Activated T-helper 1 cell treated with anti-CD3 and anti-CD28 coated beads, Interleukin-12 subunit alpha, Interleukin-12 subunit beta, Interleukin-2, Interleukin-4 antibody, amounts not matched to agents 30 ng/mL and 10 ng/mL and 1 ng/mL, durations not matched to agents 14 hours and 24 hours and 36 hours (primary cell): ENCODE data around the gene CDC20B. TPM values are rescaled to one million over a fixed set of nuclear protein-coding genes. Genes with fewer than 3 reads are reported as not detected.
A peak's percentile ranks its signal among the peaks of the same experiment; 100 is the strongest.

Experiments used
- DNase-seq: peaks from one replicate; pipeline ENCODE4 v3.0.0; 2021; ENCODE audit warnings: low spot score
- H3K27ac Mint-ChIP-seq: one replicate; pipeline ENCODE4 v1.8.0; 2021; ENCODE audit warnings: mild to moderate bottlenecking, mixed read lengths
- H3K27me3 Mint-ChIP-seq: one replicate; pipeline ENCODE4 v1.8.0; 2022; ENCODE audit warnings: mild to moderate bottlenecking, moderate library complexity, mixed read lengths; ENCODE audit not compliant: insufficient read depth
- H3K36me3 Mint-ChIP-seq: one replicate; pipeline ENCODE4 v1.8.0; 2021; ENCODE audit warnings: low read depth, mixed read lengths
- H3K4me1 Mint-ChIP-seq: one replicate; pipeline ENCODE4 v1.8.0; 2021; ENCODE audit warnings: low read depth, mixed read lengths
- H3K4me3 Mint-ChIP-seq: one replicate; pipeline ENCODE4 v1.8.0; 2021; ENCODE audit warnings: mild to moderate bottlenecking, moderate library complexity, mixed read lengths
- H3K9me3 Mint-ChIP-seq: one replicate; pipeline ENCODE4 v1.8.0; 2021; ENCODE audit warnings: mixed read lengths
- intact Hi-C: fragments of 100-400 bp; cut with micrococcal nuclease; formaldehyde crosslinking; loops from one replicate; pipeline ENCODE4 v1.15.1; 2024
- total RNA-seq: library from RNA; stranded (reverse); gene quantifications from 2 replicates; pipeline ENCODE4 v1.2.3, GENCODE V29; 2022

CDC20B gene, protein sequence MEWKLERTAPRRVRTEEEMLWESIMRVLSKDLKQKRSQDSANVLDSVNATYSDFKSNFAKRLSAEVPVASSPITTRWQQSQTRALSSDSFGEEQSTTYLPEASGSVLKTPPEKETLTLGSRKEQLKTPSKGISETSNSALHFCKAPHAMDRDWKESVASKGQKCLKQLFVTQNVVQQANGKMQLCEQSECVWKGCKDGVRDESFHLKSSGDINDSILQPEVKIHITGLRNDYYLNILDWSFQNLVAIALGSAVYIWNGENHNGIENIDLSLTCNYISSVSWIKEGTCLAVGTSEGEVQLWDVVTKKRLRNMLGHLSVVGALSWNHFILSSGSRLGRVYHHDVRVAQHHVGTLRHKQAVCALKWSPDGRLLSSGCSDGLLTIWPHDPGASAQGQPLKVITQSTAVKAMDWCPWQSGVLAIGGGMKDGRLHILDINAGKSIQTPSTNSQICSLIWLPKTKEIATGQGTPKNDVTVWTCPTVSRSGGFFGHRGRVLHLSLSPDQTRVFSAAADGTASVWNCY
- total RNA-seq = not detected in 2 replicates

DNA sequence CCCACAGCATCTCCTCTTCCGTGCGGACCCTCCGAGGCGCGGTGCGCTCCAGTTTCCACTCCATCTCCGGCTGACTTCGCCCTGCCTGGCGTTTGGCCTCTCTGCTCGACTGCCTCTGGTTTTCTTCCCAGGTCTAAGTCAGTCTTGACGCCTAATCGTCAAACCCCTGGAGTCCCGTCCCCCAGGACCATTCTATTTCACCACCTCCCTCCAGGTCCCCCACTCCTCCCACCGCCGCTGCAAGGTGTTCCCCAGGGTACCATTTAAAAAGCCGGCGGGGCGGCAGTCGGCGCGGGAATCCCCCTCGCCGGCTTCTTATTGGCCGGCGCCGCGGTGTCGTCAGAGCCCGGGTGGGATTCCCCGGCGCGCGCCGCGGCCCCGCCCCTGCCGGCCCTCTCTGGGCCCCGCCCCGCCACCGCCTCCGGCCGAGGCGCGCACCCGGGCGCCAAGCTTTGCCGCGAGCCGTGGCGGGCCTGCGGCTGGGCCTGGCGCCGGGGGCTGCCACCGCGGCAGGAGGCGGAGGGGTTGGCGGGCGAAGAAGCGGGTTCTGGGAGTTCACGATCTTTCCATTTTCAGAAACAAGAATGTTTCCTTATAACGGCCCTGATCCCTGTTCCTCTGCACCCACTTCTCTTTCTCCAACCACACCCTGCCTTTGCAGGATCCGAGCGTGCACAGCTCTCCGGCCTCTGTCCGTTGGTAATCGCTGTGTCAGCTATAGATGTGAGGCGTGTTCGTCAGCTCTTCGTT lies at the start of gene CDC20B:
Gene CDC20B (minus strand): TSS at position 241 of the 750 bp plus-strand sequence. CDS start 177 bp downstream, at position 64.
- Mint-ChIP-seq H3K9me3 (no peaks in the 10 kb centered on the region), H3K4me1 (peaks cover 51% of the 10 kb centered on the region), H3K4me3 (peak within 1 kb of the TSS; percentile 86), H3K27ac (peak within 1 kb of the TSS; percentile 42), H3K27me3 (peaks cover 77% of the 10 kb centered on the region), H3K36me3 (peaks cover 2% of the 10 kb centered on the region)
- intact Hi-C loops = loop anchor here (1.0 to 10.0 kb wide), 12 partner anchors 54 to 2000 kb away; partner anchors contain the start of genes ARL15, CCNO, MCIDAS and PLPP1
- DNase-seq = peak; percentile 78

DNA sequence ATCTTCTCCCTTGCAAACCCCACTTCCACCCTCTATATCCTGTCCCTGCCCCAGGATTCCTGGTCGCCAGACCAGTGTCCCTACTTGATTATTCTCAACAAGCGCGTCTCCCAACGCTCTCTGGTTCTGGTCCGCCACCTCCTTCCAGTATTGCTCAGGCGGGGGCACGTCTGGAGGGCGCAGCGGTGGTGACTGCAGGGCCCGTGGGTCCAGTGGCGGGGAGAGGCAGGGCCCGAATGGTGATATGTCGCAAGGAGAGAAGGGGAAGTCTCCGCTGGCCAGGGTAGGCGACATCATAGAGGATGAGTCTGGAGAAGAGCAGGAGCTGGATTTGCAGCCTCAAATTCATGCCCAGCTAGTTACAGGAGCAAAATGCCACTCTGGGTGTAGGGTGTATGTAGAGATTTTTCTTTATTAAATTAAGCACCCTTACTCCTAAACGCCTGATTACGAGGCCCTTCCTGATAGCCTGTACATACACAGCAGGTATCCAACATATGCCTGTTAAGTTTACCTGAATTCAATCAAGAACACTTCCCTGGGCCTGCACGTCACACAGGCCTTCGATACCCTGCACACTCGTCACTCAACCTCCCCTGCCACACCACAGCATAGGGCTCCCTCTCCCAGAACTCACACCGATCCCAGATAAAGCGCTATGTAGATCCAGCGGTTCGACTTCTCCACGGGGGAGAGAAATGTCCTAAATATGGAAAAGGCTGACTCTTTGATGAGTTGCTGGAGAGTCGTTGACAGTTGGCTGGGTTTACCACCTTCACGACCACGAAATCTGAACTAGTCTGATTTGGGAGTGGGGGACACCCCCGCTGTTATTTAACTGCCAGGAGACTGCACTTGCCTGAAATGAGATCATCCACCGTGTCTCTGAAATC lies 49.4 kb upstream of the CDC20B start:
- Mint-ChIP-seq H3K27me3 (peaks cover 83% of the 10 kb centered on the region), H3K4me3 (peak overlapping the region; percentile 41), H3K27ac (peak overlapping the region; percentile 73), H3K4me1 (peaks cover 45% of the 10 kb centered on the region), H3K36me3 (no peaks in the 10 kb centered on the region), H3K9me3 (peaks cover 4% of the 10 kb centered on the region)
- DNase-seq = no peak
- intact Hi-C loops = loop anchor here (5.0 to 10.0 kb wide), 3 partner anchors 335 to 1738 kb away; partner anchors contain the start of genes ARL15 and FST

DNA sequence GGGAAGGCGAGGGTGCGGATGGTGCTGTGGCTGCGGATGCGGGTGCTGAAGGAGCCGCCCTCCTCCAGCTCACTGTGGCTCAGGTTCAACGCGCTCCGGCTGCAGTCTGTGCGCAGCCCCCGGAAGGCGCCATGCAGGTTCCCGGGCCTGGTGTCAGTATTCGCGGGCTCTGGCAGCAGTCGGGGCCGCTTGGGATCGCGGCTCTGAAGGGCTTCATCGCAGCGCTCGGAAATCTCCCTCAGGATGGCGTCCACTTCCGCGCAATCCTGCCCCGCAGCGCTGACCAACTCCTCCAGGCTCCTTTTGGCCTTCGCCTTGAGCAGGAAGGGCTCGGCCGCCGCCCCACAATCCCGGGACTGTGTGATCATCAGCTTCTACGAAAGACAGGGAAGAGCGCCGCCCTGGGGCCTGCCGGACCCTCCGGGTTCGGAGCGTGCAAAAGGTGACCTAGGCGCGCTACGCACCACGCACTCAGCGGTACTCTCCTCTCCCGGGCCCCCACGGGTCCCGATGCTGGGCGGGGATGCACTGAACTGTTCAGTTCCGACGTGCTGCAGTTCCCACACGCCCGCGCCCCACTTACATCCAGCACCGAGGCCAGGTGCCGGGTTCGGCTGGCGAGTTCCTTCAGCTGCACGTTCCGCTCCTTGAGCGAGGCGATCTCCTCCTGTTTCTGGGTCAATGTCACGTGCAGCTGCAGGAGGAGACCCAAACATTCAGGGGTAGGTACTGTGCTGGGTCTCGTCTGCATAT lies 47.6 kb upstream of the CDC20B start:
- H3K4me1 Mint-ChIP-seq = peaks cover 39% of the 10 kb centered on the region
- peak overlapping the region; percentile 23 for H3K27ac Mint-ChIP-seq
- no peaks in the 10 kb centered on the region for H3K36me3 Mint-ChIP-seq
- H3K27me3 Mint-ChIP-seq = peaks cover 80% of the 10 kb centered on the region
- peaks cover 4% of the 10 kb centered on the region for H3K9me3 Mint-ChIP-seq
- peak overlapping the region; percentile 62 for H3K4me3 Mint-ChIP-seq
- no peak for DNase-seq
- intact Hi-C loops = loop anchor here (5.0 to 10.0 kb wide), 3 partner anchors 333 to 1736 kb away; partner anchors contain the start of genes ARL15 and FST

DNA sequence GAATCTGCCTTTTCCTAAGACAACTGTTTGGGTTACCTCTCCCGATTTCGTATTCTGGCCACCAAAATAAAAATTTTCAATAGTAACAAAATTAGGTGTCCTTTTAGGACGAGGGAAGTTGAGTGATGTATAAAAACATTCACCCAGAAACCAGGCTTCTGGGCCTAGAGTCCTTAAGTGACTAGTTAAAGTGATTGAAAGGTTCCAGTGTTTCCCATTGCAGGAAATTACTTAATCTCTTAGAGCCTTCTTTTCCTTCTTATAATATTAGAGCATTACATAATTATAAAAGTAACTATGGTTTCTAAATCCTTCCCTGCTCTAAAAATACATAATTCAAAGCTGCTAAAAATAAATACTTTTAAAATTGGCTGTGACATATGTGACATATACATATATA lies 46.8 kb upstream of the CDC20B start:
- no peak for DNase-seq
- H3K9me3 Mint-ChIP-seq = peaks cover 4% of the 10 kb centered on the region
- no peak overlapping the region for H3K27ac Mint-ChIP-seq
- peaks cover 76% of the 10 kb centered on the region for H3K27me3 Mint-ChIP-seq
- intact Hi-C loops = loop anchor here (2.0 to 10.0 kb wide), 4 partner anchors 13 to 1735 kb away; partner anchors contain the start of genes ARL15, CCNO and FST
- H3K4me1 Mint-ChIP-seq = peaks cover 39% of the 10 kb centered on the region
- peak overlapping the region; percentile 7 for H3K4me3 Mint-ChIP-seq
- no peaks in the 10 kb centered on the region for H3K36me3 Mint-ChIP-seq

DNA sequence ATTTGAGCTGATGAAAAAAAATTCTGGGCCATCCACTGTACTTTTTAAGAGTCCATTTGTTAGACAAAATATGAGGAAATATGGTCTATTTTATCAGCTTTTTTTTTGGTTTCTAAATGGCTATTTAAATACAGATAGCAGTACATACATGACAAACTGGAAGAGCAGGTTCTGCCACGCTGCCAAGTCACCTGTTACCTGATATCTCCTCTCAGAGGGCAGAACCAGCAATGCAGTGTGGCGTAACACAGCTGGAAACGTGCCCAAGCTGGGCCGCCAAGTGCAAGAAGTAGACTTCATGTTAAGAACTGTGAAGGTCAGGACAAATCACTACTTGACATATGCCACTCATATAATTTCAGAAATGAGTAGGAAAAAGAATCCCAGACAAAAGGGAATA lies 46.0 kb upstream of the CDC20B start:
- Mint-ChIP-seq H3K9me3 (peaks cover 4% of the 10 kb centered on the region), H3K4me1 (peaks cover 35% of the 10 kb centered on the region)
- intact Hi-C loops = loop anchor here (2.0 kb wide), 1 partner anchor 14 kb away; the partner anchor contains the start of gene CCNO

DNA sequence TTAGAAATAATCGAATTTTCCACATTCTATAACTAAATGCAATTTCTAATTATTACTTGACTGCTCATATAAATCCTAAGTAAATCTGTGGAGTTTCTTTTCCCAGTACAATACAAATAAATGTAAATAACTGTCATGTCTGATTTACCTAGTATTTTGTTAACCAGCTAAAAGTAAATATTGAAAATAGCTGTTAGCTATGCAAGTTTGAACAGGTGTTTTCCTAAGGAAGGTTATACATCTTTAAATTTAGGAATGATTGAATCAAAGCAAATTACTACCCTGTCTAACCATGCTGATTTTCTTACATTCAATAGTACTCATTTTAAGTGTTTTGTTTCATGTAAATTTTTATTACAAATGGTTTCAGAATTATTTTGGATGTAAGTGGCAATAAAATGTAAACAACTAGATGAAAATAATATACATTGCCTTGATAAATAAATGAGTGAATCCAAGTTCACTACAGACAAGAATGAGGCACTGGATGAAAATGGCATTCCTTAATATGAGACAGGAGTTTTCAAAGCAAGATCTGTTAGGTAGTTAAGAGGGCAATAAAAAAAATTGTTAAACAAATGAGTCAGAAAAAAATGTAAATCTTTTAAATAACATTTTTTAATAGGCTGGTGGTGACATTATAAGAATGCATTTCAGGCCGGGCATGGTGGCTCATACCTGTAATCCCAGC lies 38.4 kb upstream of the CDC20B start:
- H3K9me3 Mint-ChIP-seq = no peaks in the 10 kb centered on the region
- peaks cover 7% of the 10 kb centered on the region for H3K4me1 Mint-ChIP-seq
- H3K27me3 Mint-ChIP-seq = peaks cover 34% of the 10 kb centered on the region
- H3K4me3 Mint-ChIP-seq = no peak overlapping the region
- intact Hi-C loops = no loop called here
- H3K27ac Mint-ChIP-seq = no peak overlapping the region
- no peaks in the 10 kb centered on the region for H3K36me3 Mint-ChIP-seq
- DNase-seq = no peak

More for the DNA sequence above, 46.0 kb upstream of the CDC20B start:
- no peak overlapping the region for H3K4me3 Mint-ChIP-seq
- peaks cover 68% of the 10 kb centered on the region for H3K27me3 Mint-ChIP-seq
- no peak for DNase-seq
- H3K27ac Mint-ChIP-seq = no peak overlapping the region
- H3K36me3 Mint-ChIP-seq = no peaks in the 10 kb centered on the region

DNA sequence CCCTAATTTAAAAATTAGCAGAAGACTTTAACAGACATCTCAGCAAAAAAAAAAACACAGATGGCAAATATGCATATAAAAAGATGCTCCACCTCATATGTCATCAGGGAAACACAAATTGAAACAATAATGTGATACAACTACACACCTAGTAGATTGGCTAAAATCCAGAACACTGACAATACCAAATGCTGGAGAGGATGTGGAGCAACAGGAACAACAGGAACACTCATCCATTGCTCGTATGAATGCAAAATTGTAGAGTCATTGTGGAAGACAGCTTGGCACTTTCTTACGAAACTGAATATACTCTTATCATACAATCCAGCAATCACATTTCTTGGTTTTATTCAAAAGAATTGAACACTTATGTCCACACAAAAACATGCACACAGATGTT lies 32.0 kb upstream of the CDC20B start:
- DNase-seq = no peak
- no peak overlapping the region for H3K4me3 Mint-ChIP-seq
- peaks cover 42% of the 10 kb centered on the region for H3K27me3 Mint-ChIP-seq
- H3K4me1 Mint-ChIP-seq = peaks cover 7% of the 10 kb centered on the region
- H3K36me3 Mint-ChIP-seq = no peaks in the 10 kb centered on the region
- peaks cover 3% of the 10 kb centered on the region for H3K9me3 Mint-ChIP-seq
- intact Hi-C loops = no loop called here
- H3K27ac Mint-ChIP-seq = no peak overlapping the region

DNA sequence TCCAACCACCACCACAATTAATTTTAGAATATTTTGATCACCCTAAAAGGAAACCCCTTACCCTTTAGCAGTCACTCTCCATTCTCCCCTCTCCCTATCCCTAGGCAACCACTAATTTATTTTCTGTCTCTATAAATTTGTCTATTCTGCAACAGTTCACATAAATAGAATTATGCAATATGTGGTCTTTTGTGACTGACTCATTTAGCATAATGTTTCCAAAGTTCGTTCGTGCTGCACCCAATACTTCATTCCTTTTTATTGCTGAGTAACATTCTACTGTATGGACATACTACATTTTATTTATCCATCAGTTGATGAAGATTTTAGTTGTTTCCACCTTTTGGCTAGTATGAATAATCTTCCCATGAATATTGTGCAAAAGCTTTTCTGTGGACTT lies 18.2 kb upstream of the CDC20B start:
- H3K36me3 Mint-ChIP-seq = no peaks in the 10 kb centered on the region
- H3K4me1 Mint-ChIP-seq = no peaks in the 10 kb centered on the region
- no peak for DNase-seq
- H3K9me3 Mint-ChIP-seq = no peaks in the 10 kb centered on the region
- no peak overlapping the region for H3K4me3 Mint-ChIP-seq
- H3K27me3 Mint-ChIP-seq = peaks cover 70% of the 10 kb centered on the region
- intact Hi-C loops = no loop called here
- no peak overlapping the region for H3K27ac Mint-ChIP-seq

DNA sequence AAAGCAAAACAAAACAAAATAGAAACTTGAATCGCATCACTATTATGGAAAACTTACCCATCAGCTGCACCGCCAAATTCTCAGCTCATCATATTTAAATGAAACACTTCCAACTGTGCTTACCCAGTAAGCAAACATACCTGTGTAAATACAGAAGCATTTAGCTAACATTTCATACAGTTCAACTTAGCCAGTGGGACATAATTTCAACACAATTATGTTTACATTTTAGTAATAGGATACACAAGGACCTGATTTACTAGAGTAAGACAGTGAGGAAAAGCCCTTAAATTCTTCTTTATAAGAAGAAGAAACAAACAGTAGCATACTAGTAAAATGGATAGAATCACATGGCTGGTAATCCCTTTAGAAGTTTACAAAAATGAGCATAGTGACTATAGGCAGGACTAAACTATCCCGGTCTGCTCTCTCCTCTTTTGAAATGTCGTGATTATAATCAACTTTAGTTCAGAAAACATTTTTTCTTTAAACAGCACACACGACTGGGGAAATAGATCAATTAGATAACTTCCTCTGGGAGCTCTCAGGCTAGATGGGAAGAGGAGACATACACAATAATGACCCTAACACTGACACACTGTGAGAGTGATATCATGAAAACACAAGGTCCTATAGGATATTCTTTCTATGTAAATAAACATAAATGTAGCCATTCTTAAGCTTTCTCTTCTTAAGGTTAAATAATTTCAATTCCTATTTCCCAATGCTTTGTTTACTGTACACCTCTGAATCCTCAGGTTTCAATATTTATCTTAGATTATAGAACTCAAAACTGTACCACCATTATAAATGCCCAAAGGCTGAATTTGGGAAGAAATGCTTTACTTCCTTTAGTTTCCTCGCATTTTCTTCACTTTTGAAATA lies 15.9 kb upstream of the CDC20B start:
- peaks cover 64% of the 10 kb centered on the region for H3K27me3 Mint-ChIP-seq
- intact Hi-C loops = no loop called here
- H3K27ac Mint-ChIP-seq = no peak overlapping the region

DNA sequence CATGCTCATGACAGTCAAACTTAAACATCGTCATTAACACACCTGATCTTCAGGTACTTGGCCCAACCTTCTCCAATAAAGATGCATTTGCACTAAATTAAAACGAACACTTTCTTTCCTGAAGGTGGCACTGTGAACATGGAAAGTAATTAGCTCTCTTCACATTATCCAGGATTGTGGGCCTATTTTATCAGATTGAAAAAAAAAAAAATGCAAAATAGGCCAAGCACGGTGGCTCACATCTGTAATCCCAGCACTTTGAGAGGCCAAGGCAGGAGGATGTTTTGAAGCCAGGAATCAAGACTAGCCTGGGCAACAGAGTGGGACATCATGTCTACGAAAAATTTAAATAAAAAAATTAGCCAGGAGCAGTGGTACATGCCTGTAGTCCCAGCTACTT lies 14.4 kb upstream of the CDC20B start:
- Mint-ChIP-seq H3K4me3 (no peak overlapping the region), H3K36me3 (no peaks in the 10 kb centered on the region), H3K4me1 (no peaks in the 10 kb centered on the region), H3K27ac (no peak overlapping the region), H3K9me3 (no peaks in the 10 kb centered on the region), H3K27me3 (peaks cover 62% of the 10 kb centered on the region)
- DNase-seq = no peak
- intact Hi-C loops = no loop called here

More for the DNA sequence above, 15.9 kb upstream of the CDC20B start:
- Mint-ChIP-seq H3K4me1 (no peaks in the 10 kb centered on the region), H3K4me3 (no peak overlapping the region), H3K36me3 (no peaks in the 10 kb centered on the region), H3K9me3 (no peaks in the 10 kb centered on the region)
- DNase-seq = no peak
